H1 (cell line): Measurements from ENCODE around the gene COPA. TPM values are rescaled to one million over a fixed set of nuclear protein-coding genes. Genes with fewer than 3 reads are reported as not detected.

Experiments
- CTCF ChIA-PET: fragments of 300-600 bp; sonication (Branson Sonifier 250); formaldehyde crosslinking; loops from one replicate; lab custom pipeline; 2021; ENCODE audit not compliant: partially characterized antibody; lab: Charles Lee
- POLR2A ChIA-PET: fragments of 300-600 bp; sonication (Branson Sonifier 250); formaldehyde crosslinking; loops from one replicate; lab custom pipeline; 2021; ENCODE audit warnings: inconsistent platforms; ENCODE audit not compliant: partially characterized antibody; lab: Charles Lee
- DNase-seq, 2 experiments: peaks; one replicate each; pipeline versions ENCODE4 v3.0.0 to v3.0.0-alpha.2; 2010 to 2022; ENCODE audit warnings: low spot score in 2 of 2, low read depth in 1 of 2, mixed read lengths in 1 of 2
- FAIRE-seq: peaks from 2 replicates; lab custom pipeline; 2011; peaks lifted over from hg19 to GRCh38; lab: Jason Lieb, UNC
- H2AFZ ChIP-seq: 2 replicates; pipeline ENCODE4 v1.8.1; 2012; ENCODE audit warnings: low read length, inconsistent platforms
- H2AK5ac ChIP-seq: 2 replicates; pipeline ENCODE4 v1.6.1; 2013; ENCODE audit warnings: low read depth, low read length
- H2BK120ac ChIP-seq: replicated peaks from 2 replicates; pipeline ENCODE3; 2013; ENCODE audit warnings: low read depth, low read length, inconsistent platforms
- H2BK12ac ChIP-seq: 2 replicates; pipeline ENCODE4 v1.6.1; 2013; ENCODE audit warnings: low read depth, low read length
- H2BK15ac ChIP-seq: 2 replicates; pipeline ENCODE4 v1.6.1; 2013; ENCODE audit warnings: low read length
- H2BK20ac ChIP-seq: 2 replicates; pipeline ENCODE4 v1.6.1; 2013; ENCODE audit warnings: low read length
- H2BK5ac ChIP-seq: 2 replicates; pipeline ENCODE4 v1.6.1; 2013; ENCODE audit warnings: low read depth, low read length
- H3K14ac ChIP-seq: 2 replicates; pipeline ENCODE4 v1.6.1; 2013; ENCODE audit warnings: inconsistent platforms; ENCODE audit not compliant: insufficient read length
- H3K18ac ChIP-seq: 2 replicates; pipeline ENCODE4 v1.6.1; 2013; ENCODE audit warnings: low read length; ENCODE audit errors: extremely low read depth
- H3K23ac ChIP-seq: 2 replicates; pipeline ENCODE4 v1.6.1; 2013; ENCODE audit warnings: inconsistent platforms; ENCODE audit not compliant: insufficient read length
- H3K23me2 ChIP-seq: 2 replicates; pipeline ENCODE4 v1.6.1; 2013; ENCODE audit warnings: low read depth, low read length
- H3K27ac ChIP-seq: 2 replicates; pipeline ENCODE4 v1.6.1; 2011; ENCODE audit warnings: low read depth, low read length, inconsistent platforms
- H3K27me3 ChIP-seq, 4 experiments: replicated peaks in 1 of 4; 1 replicate in 1 of 4; 2 replicates in 3 of 4; pipeline versions ENCODE4 v1.6.1 to v1.8.1; 2011 to 2013; ENCODE audit warnings: low read length in 3 of 4, mild to moderate bottlenecking in 3 of 4, inconsistent platforms in 2 of 4, mixed read lengths in 2 of 4, moderate library complexity in 1 of 4; ENCODE audit not compliant: control insufficient read depth in 3 of 4, insufficient read depth in 3 of 4; ENCODE audit errors: extremely low read depth in 1 of 4
- H3K36me3 ChIP-seq, 4 experiments: 2 replicates each; pipeline versions ENCODE4 v1.6.1 to v1.8.1; 2011 to 2013; ENCODE audit warnings: mild to moderate bottlenecking in 4 of 4, low read length in 3 of 4, moderate library complexity in 2 of 4, control low read depth in 1 of 4, inconsistent platforms in 1 of 4; ENCODE audit not compliant: insufficient read depth in 4 of 4, control insufficient read depth in 2 of 4
- H3K4ac ChIP-seq: replicated peaks from 2 replicates; pipeline ENCODE3; 2013; ENCODE audit warnings: low read length, low read depth, mixed read lengths, inconsistent platforms; ENCODE audit not compliant: insufficient read length
- H3K4me1 ChIP-seq, 4 experiments: replicated peaks in 1 of 4; 1 replicate in 1 of 4; 2 replicates in 3 of 4; pipeline versions ENCODE4 v1.6.1 to v1.8.1; 2011 to 2013; ENCODE audit warnings: low read length in 3 of 4, inconsistent platforms in 2 of 4, mixed read lengths in 1 of 4; ENCODE audit not compliant: insufficient read depth in 4 of 4, control insufficient read depth in 3 of 4
- H3K4me2 ChIP-seq, 2 experiments: 2 replicates each; pipeline versions ENCODE4 v1.6.1 to v1.8.1; 2011 to 2013; ENCODE audit warnings: low read depth in 2 of 2, low read length in 2 of 2, control low read depth in 1 of 2, inconsistent platforms in 1 of 2, mild to moderate bottlenecking in 1 of 2; ENCODE audit not compliant: insufficient read depth in 1 of 2
- H3K4me3 ChIP-seq, 4 experiments: fragments of 200-600, 300-600 bp in 1 of 4; sonication (generic), shearing (Covaris generic), sonication (Bioruptor Twin) in 1 of 4; 2 replicates each; pipeline versions ENCODE4 v1.5.1 to v1.8.1; 2011 to 2016; ENCODE audit warnings: low read length in 4 of 4, low read depth in 3 of 4, control low read depth in 2 of 4, inconsistent platforms in 2 of 4, mild to moderate bottlenecking in 2 of 4, mixed read lengths in 1 of 4, moderate library complexity in 1 of 4; ENCODE audit not compliant: insufficient read depth in 2 of 4; ENCODE audit errors: extremely low read depth in 1 of 4
- H3K56ac ChIP-seq: replicated peaks from 2 replicates; pipeline ENCODE3; 2013; ENCODE audit warnings: low read depth, mild to moderate bottlenecking, mixed read lengths, low read length, inconsistent platforms; ENCODE audit not compliant: insufficient read length
- H3K79me1 ChIP-seq: 2 replicates; pipeline ENCODE4 v1.6.1; 2013; ENCODE audit warnings: low read depth, low read length, control low read depth
- H3K79me2 ChIP-seq, 2 experiments: 2 replicates each; pipeline versions ENCODE4 v1.6.1 to v1.8.1; 2012 to 2013; ENCODE audit warnings: low read length in 2 of 2, mild to moderate bottlenecking in 2 of 2, inconsistent platforms in 1 of 2; ENCODE audit not compliant: insufficient read depth in 2 of 2, control insufficient read depth in 1 of 2
- H3K9ac ChIP-seq, 4 experiments: replicated peaks in 1 of 4; 1 replicate in 1 of 4; 2 replicates in 3 of 4; pipeline versions ENCODE4 v1.6.1 to v1.8.1; 2011 to 2013; ENCODE audit warnings: low read depth in 3 of 4, low read length in 3 of 4, control low read depth in 2 of 4, mild to moderate bottlenecking in 2 of 4, moderate library complexity in 2 of 4, inconsistent platforms in 1 of 4; ENCODE audit errors: extremely low read depth in 1 of 4
- H3K9me3 ChIP-seq, 2 experiments: 2 replicates each; pipeline versions ENCODE4 v1.6.1 to v1.8.1; 2012 to 2013; ENCODE audit warnings: mild to moderate bottlenecking in 2 of 2, moderate library complexity in 2 of 2, control low read depth in 1 of 2, inconsistent platforms in 1 of 2, low read depth in 1 of 2, low read length in 1 of 2, mixed read lengths in 1 of 2; ENCODE audit not compliant: insufficient read depth in 2 of 2
- H4K20me1 ChIP-seq, 2 experiments: replicated peaks in 1 of 2; 2 replicates each; pipeline versions ENCODE3 to v1.8.1; 2011 to 2013; ENCODE audit warnings: inconsistent platforms in 2 of 2, low read length in 2 of 2, mild to moderate bottlenecking in 1 of 2; ENCODE audit not compliant: insufficient read depth in 2 of 2, control insufficient read depth in 1 of 2
- H4K5ac ChIP-seq: 2 replicates; pipeline ENCODE4 v1.6.1; 2013; ENCODE audit warnings: low read length, low read depth, mixed read lengths, inconsistent platforms; ENCODE audit not compliant: insufficient read length
- H4K8ac ChIP-seq: 2 replicates; pipeline ENCODE4 v1.8.0; 2013; ENCODE audit warnings: mild to moderate bottlenecking, moderate library complexity, low read length, inconsistent platforms; ENCODE audit not compliant: insufficient read depth; ENCODE audit errors: extremely low read depth
- H4K91ac ChIP-seq: replicated peaks from 2 replicates; pipeline ENCODE3; 2013; ENCODE audit warnings: low read length, mixed read lengths, inconsistent platforms; ENCODE audit not compliant: insufficient read length
- ASH2L ChIP-seq: fragments of 200-600, 300-600 bp; sonication (generic); IDR thresholded peaks from one replicate; pipeline ENCODE4 v1.7.1; 2017; ENCODE audit warnings: low read length
- BACH1 ChIP-seq: IDR thresholded peaks from 2 replicates; pipeline ENCODE4 v1.6.1; 2012; ENCODE audit warnings: low read length, improper control_type of control experiment
- GTF2F1 ChIP-seq: IDR thresholded peaks from 2 replicates; pipeline ENCODE4 v1.6.1; 2012; ENCODE audit warnings: low read depth, low read length, improper control_type of control experiment, borderline replicate concordance
- POLR2A ChIP-seq, 2 experiments: IDR thresholded peaks; 1 replicate in 1 of 2; 2 replicates in 1 of 2; pipeline ENCODE4 v1.6.1; 2011; ENCODE audit warnings: low read depth in 2 of 2, low read length in 2 of 2, mild to moderate bottlenecking in 2 of 2; ENCODE audit errors: control extremely low read depth in 1 of 2
- WGBS, 2 experiments: shearing (Covaris generic) in 1 of 2; methylation state at CpG; one replicate each; pipeline versions ENCODE4 v1.1.6 to v1.1.7; 2013 to 2015; ENCODE audit warnings: low lambda C conversion rate in 2 of 2, mixed read lengths in 2 of 2, inconsistent platforms in 1 of 2, low coverage in 1 of 2, missing lambda C conversion rate in 1 of 2; ENCODE audit not compliant: insufficient replicate concordance in 2 of 2, insufficient coverage in 1 of 2, insufficient read length in 1 of 2; ENCODE audit errors: extremely low coverage in 1 of 2, missing lambda C conversion rate in 1 of 2; 5-methylcytosine and 5-hydroxymethylcytosine counted together
- polyA plus RNA-seq, 7 experiments: library from polyadenylated mRNA; depleted of rRNA in 3 of 7; stranded (reverse) in 5 of 7; unstranded in 2 of 7; fragments of >200 nt in 5 of 7; fragments of 200-250 nt in 2 of 7; gene quantifications; 1 replicate in 5 of 7; 2 replicates in 1 of 7; 4 replicates in 1 of 7; pipeline versions ENCODE4 v1.2.1 to v1.2.3, GENCODE V29; 2011 to 2013; ENCODE audit warnings: missing spikeins in 2 of 7, mixed read lengths in 2 of 7
- total RNA-seq: library from RNA; stranded (reverse); fragmentation: NEBNext Ultra II Directional; extraction: Animal tissue kit (Norgen Biotek cat#: 25700); gene quantifications from 2 replicates; pipeline ENCODE4 v1.2.1, GENCODE V29; 2021
- TF ChIP-seq, protein P1 (sequence below): IDR thresholded peaks from 2 replicates; pipeline ENCODE4 v1.6.1; 2012; ENCODE audit warnings: inconsistent platforms

COPA gene
- total and polyA plus RNA-seq, 2 of the 8 experiments (the other 6 are each of a cell fraction or from before 2014, with no cell fraction given): 78.2 to 115 TPM

DNA sequence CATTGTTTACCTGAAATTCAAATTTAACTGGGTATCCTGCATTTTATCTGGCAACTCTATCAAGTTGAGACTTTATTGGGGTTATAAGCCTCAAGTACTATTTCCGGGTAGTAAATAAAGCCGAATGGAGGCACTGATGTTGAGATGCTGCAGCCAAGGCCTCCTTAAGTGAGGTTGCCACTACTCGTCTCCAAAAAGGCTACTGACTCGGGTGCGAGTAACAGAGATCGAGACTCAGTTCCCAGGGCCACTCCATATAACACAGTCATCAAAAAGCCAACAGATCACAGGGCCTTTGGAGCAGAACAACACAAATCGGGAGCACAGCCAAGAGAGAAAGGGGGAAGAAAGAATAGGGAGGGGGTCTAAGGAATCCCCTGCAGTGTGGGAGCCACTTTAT lies 524 bp downstream of the COPA start:
- Histone ChIP-seq H2AFZ (0 out of 2 replicates have a peak overlapping the region, but pooled peaks have one; percentile 72), H3K23me2 (no peaks in the 10 kb centered on the region; the same call in 1 of the 2 replicates), H2BK5ac (peak overlapping the region; percentile 13; the same call in 1 of the 2 replicates), H2BK12ac (no peak overlapping the region), H3K18ac (no peak overlapping the region; the same call in 1 of the 2 replicates), H2BK15ac (no peak overlapping the region), H4K20me1 (peaks cover 0 to 4% of the 10 kb centered on the region in 2 experiments), H3K4me2 (peak overlapping the region; percentile 62 to 89), H4K91ac (no peak overlapping the region), H3K9ac (peak overlapping the region; percentile 82 to 92 (median 86)), H2BK20ac (no peak overlapping the region), H3K56ac (no peak overlapping the region), H3K36me3 (peaks cover 11 to 32% (median 22%) of the 10 kb centered on the region in 4 experiments), H3K79me1 (no peaks in the 10 kb centered on the region; the same call in 1 of the 2 replicates), H4K5ac (no peak overlapping the region), H3K27me3 (no peaks in the 10 kb centered on the region), H2AK5ac (no peak overlapping the region), H3K27ac (peak overlapping the region; percentile 73), H3K9me3 (no peaks in the 10 kb centered on the region)
- WGBS, 2 experiments: 7% methylated on average over 7 of the region's 7 CpGs; no CpG with 5 or more reads in 1 of the 2 experiments
- FAIRE-seq (no peak), DNase-seq (no peak)
- CTCF ChIA-PET: interaction anchor here (1.0 to 1.4 kb wide), 4 partner anchors 11 to 51 kb away, joined by 3 to 5 read pairs (median 4); no protein-coding TSS in a partner anchor
- TF ChIP-seq, protein P1, sequence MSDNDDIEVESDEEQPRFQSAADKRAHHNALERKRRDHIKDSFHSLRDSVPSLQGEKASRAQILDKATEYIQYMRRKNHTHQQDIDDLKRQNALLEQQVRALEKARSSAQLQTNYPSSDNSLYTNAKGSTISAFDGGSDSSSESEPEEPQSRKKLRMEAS: no peak
- TF ChIP-seq ASH2L (no peak), BACH1 (no peak), GTF2F1 (no peak), POLR2A (IDR thresholded peaks at IDR 0.05; ENCODE audit: control extremely low read depth in 1 of 2, low read depth in 2 of 2, low read length in 2 of 2) (no peak)
- TF ChIP-seq, all 59 proteins: peak for 0
- Histone ChIP-seq H3K4ac (peak overlapping the region; percentile 44), H3K14ac (no peak overlapping the region), H3K4me3 (peak overlapping the region; percentile 88 to 98 (median 94)), H3K4me1 (no peaks in the 10 kb centered on the region; a peak in 1 of 7 replicates), H3K79me2 (peaks cover 18 to 58% of the 10 kb centered on the region in 2 experiments), H3K23ac (no peak overlapping the region), H2BK120ac (no peak overlapping the region), H4K8ac (peak overlapping the region; percentile 91; the same call in 1 of the 2 replicates)
- POLR2A ChIA-PET: interaction anchor here (1.4 kb wide), 1 partner anchor 13 kb away, joined by 4 read pairs; no protein-coding TSS in a partner anchor
